Stomach smooth muscle (tissue), 2 donors: ENCODE data around the gene SNX11.
"Not testable (repeated sequence)": the region's sequence is repeated elsewhere in the genome, so short reads cannot be mapped to it uniquely, and the experiment has no call there.

Source experiments
- H3K27ac ChIP-seq: one replicate; pipeline ENCODE4 v1.7.0; 2013; ENCODE audit warnings: mild to moderate bottlenecking, low read length, inconsistent platforms
- H3K27me3 ChIP-seq, 2 donors: one replicate each; pipeline ENCODE4 v1.7.0; 2013; ENCODE audit warnings: low read length in 2 of 2; ENCODE audit not compliant: insufficient read depth in 2 of 2, control insufficient read depth in 1 of 2
- H3K36me3 ChIP-seq, 2 donors: one replicate each; pipeline ENCODE4 v1.7.0; 2013; ENCODE audit warnings: low read length in 2 of 2; ENCODE audit not compliant: control insufficient read depth in 2 of 2, insufficient read depth in 2 of 2
- H3K4me1 ChIP-seq: one replicate; pipeline ENCODE4 v1.7.0; 2013; ENCODE audit warnings: low read length; ENCODE audit not compliant: control insufficient read depth, insufficient read depth
- H3K4me3 ChIP-seq, 2 donors: one replicate each; pipeline ENCODE4 v1.7.0; 2013; ENCODE audit warnings: low read length in 2 of 2
- H3K9ac ChIP-seq, 2 donors: one replicate each; pipeline ENCODE4 v1.7.0; 2013; ENCODE audit warnings: low read length in 2 of 2, mild to moderate bottlenecking in 1 of 2
- H3K9me3 ChIP-seq, 2 donors: one replicate each; pipeline ENCODE4 v1.7.0; 2013; ENCODE audit warnings: low read length in 2 of 2; ENCODE audit not compliant: control insufficient read depth in 2 of 2
- donor health status: healthy.
- donor health status: Pancreatic carcinoma.

The SNX11 gene

GRCh38 chr17:48107137-48108055 is at the start of gene SNX11:
TSS of gene SNX11 (plus strand) at chr17:48107766. CDS start at chr17:48112044, 4,278 bp downstream.
- no peaks in the 10 kb centered on the region for H3K27me3 ChIP-seq
- H3K9me3 ChIP-seq: no peaks in the 10 kb centered on the region
- no peaks in the 10 kb centered on the region for H3K36me3 ChIP-seq
- peak within 1 kb of the TSS; percentile 83 to 92 for H3K9ac ChIP-seq
- H3K4me1 ChIP-seq: peaks cover 13% of the 10 kb centered on the region
- H3K27ac ChIP-seq: peak within 1 kb of the TSS; percentile 88
- H3K4me3 ChIP-seq: peak within 1 kb of the TSS; percentile 73 to 96

- Histone ChIP-seq H3K9ac (no peak overlapping the region), H3K27ac (no peak overlapping the region), H3K4me1 (peaks cover 27% of the 10 kb centered on the region), H3K36me3 (peaks cover 51 to 68% of the 10 kb centered on the region in 2 donors), H3K27me3 (no peaks in the 10 kb centered on the region), H3K4me3 (no peak overlapping the region), H3K9me3 (no peaks in the 10 kb centered on the region)
Observed at GRCh38 chr17:48058393-48059124, 49.0 kb upstream of the SNX11 start.

GRCh38 chr17:48059125-48059668 is 48.4 kb upstream of the SNX11 start:
- Histone ChIP-seq H3K9me3 (no peaks in the 10 kb centered on the region), H3K27me3 (no peaks in the 10 kb centered on the region), H3K4me1 (peaks cover 20% of the 10 kb centered on the region), H3K9ac (no peak overlapping the region), H3K27ac (no peak overlapping the region), H3K4me3 (no peak overlapping the region), H3K36me3 (peaks cover 53 to 68% of the 10 kb centered on the region in 2 donors)

- no peak overlapping the region for H3K9ac ChIP-seq
Observed at GRCh38 chr17:48060249-48060648, 47.3 kb upstream of the SNX11 start.

GRCh38 chr17:48062273-48062672 is 45.3 kb upstream of the SNX11 start:
- Histone ChIP-seq H3K9me3 (no peaks in the 10 kb centered on the region), H3K36me3 (peaks cover 55 to 60% of the 10 kb centered on the region in 2 donors), H3K27me3 (no peaks in the 10 kb centered on the region), H3K4me1 (peaks cover 3% of the 10 kb centered on the region), H3K27ac (no peak overlapping the region), H3K4me3 (no peak overlapping the region), H3K9ac (no peak overlapping the region)

More at GRCh38 chr17:48060249-48060648, 47.3 kb upstream of the SNX11 start:
- Histone ChIP-seq H3K27ac (no peak overlapping the region), H3K4me1 (peaks cover 11% of the 10 kb centered on the region), H3K9me3 (no peaks in the 10 kb centered on the region), H3K4me3 (no peak overlapping the region), H3K27me3 (no peaks in the 10 kb centered on the region), H3K36me3 (peaks cover 60 to 75% of the 10 kb centered on the region in 2 donors)

- Histone ChIP-seq H3K9ac (no peak overlapping the region), H3K36me3 (peaks cover 40% of the 10 kb centered on the region in 2 donors), H3K27ac (no peak overlapping the region), H3K4me3 (no peak overlapping the region), H3K4me1 (peaks cover 3% of the 10 kb centered on the region), H3K27me3 (no peaks in the 10 kb centered on the region), H3K9me3 (no peaks in the 10 kb centered on the region)
Observed at GRCh38 chr17:48064638-48065037, 42.9 kb upstream of the SNX11 start.

- no peaks in the 10 kb centered on the region for H3K4me1 ChIP-seq
- H3K27ac ChIP-seq: no peak overlapping the region
- no peak overlapping the region for H3K4me3 ChIP-seq
- peaks cover 38 to 40% of the 10 kb centered on the region in 2 donors for H3K36me3 ChIP-seq
- no peaks in the 10 kb centered on the region for H3K27me3 ChIP-seq
- no peak overlapping the region for H3K9ac ChIP-seq
- H3K9me3 ChIP-seq: no peaks in the 10 kb centered on the region
Observed at GRCh38 chr17:48066192-48066591, 41.4 kb upstream of the SNX11 start.

GRCh38 chr17:48066656-48067055 is 40.9 kb upstream of the SNX11 start:
- H3K36me3 ChIP-seq: peaks cover 38 to 42% of the 10 kb centered on the region in 2 donors
- H3K27ac ChIP-seq: no peak overlapping the region
- no peak overlapping the region for H3K9ac ChIP-seq
- H3K9me3 ChIP-seq: no peaks in the 10 kb centered on the region
- H3K4me3 ChIP-seq: no peak overlapping the region
- no peaks in the 10 kb centered on the region for H3K4me1 ChIP-seq
- no peaks in the 10 kb centered on the region for H3K27me3 ChIP-seq

GRCh38 chr17:48067245-48067644 is 40.3 kb upstream of the SNX11 start:
- Histone ChIP-seq H3K9ac (no peak overlapping the region), H3K27ac (no peak overlapping the region), H3K4me1 (no peaks in the 10 kb centered on the region), H3K4me3 (no peak overlapping the region), H3K9me3 (no peaks in the 10 kb centered on the region), H3K27me3 (no peaks in the 10 kb centered on the region), H3K36me3 (peaks cover 32 to 36% of the 10 kb centered on the region in 2 donors)

GRCh38 chr17:48067808-48068207 is 39.8 kb upstream of the SNX11 start:
- not testable (repeated sequence) for H3K4me3 ChIP-seq, H3K27ac ChIP-seq, H3K9me3 ChIP-seq, H3K27me3 ChIP-seq, H3K4me1 ChIP-seq, H3K9ac ChIP-seq
- H3K36me3 ChIP-seq: peaks cover 31 to 32% of the 10 kb centered on the region in 2 donors
